GM19372 (cell line): ENCODE measurements around the gene DNASE1L2.
"Not testable (repeated sequence)": the region's sequence is repeated elsewhere in the genome, so short reads cannot be mapped to it uniquely, and the experiment has no call there.

Experiments
- ATAC-seq: cut with Tn5 transposase; IDR thresholded peaks from one replicate; pipeline ENCODE4 v1.9.1; 2021; ENCODE audit warnings: mild to moderate bottlenecking, low read depth, moderate library complexity; ENCODE audit not compliant: unreplicated experiment

Gene DNASE1L2

GRCh38 chr16:2237493-2238149 is 1.4 kb downstream of the DNASE1L2 start:
- no peak for ATAC-seq

DNA sequence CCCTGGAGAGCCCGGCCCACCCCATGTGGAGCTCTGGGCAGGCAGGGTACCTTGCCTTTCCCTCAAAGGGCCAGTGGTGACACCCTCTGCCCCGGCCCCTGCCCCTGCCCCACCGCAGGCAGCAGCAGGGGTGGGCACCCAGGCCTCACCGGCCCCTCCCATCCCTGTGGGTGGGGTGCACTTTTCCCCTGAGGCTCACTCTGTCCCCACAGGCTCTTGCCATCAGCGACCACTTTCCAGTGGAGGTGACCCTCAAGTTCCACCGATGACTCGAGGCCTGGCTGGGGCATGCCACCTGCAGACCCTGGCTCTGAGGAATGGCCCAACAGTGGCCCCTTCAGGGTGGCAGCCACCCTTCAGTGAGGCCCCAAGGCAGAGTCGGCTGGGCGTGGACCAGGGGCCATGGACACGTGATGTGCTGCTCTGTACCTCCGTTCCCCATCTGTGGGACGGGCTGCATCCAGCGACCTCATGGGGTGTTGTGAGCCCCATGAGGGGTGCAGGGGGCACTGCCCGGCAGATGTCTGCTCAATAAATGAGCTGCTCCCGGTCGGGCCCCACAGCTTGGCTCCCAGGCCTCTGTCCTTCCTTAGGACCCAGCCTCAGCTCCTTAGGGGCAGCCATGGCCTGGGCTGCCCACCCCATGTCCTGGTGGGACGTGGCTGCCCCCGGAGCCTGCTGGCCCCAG is 2.0 kb downstream of the DNASE1L2 start:
- no peak for ATAC-seq

DNA sequence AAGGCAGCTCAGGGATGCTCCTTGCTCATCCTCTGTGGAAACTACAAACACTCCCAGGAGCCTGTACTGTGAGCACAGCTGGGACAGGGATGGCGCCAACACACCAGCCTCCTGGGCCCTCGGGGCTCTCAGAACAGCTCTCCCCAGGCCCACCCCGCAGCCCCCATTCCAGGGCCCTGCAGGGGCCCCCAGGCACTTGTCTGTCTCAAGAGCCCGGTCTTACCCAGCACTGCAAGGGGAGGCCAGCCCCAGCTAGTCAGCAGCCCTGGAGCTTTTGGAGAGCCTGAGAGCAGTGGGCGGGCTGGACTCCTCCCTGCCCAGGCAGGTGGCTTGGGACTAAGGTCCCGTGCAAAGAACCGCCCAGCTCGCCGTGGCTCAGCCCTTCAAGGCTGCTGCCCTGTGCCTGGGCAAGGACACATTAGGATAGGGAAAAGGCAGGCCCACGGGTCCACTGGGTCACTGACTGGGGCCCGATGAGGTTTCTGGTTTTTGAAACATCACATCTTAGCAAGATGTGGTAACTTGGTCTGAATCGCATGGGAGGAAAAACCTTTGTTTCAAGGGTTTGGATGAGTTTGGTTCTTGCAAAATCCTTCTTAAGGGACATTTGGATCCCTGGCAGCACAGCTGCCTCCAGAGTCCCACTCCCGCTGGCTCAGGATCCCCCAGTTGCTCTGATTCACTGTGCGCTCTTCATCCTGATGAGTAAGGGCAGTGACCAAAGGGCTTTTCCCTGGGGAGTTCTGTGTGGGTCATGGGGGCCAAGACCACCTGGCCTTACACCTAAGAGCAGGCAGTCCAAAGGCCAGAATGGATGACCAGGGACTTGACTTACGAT is 2.8 kb downstream of the DNASE1L2 start:
- no peak for ATAC-seq

DNA sequence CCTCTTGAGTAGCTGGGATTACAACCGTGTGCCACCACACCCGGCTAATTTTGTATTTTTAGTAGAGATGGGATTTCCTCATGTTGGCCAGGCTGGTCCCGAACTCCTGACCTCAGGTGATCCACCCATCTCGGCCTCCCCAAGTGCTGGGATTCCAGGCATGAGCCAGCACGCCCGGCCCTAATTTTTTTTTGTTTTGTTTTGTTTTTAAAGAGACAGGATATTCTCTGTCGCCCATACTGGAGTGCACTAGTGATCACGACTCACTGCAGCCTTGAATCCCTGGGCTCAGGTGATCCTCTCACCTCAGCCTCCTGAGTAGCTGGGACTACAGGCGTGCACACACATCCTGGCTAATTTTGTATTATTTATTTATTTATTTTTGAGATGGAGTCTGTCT is 4.1 kb downstream of the DNASE1L2 start:
- ATAC-seq, result not testable (repeated sequence)

- no peak for ATAC-seq
These were observed 6.4 kb downstream of the DNASE1L2 start for GRCh38 chr16:2242598-2242997.

GRCh38 chr16:2243031-2243528 is 6.8 kb downstream of the DNASE1L2 start:
- ATAC-seq, result no peak

DNA sequence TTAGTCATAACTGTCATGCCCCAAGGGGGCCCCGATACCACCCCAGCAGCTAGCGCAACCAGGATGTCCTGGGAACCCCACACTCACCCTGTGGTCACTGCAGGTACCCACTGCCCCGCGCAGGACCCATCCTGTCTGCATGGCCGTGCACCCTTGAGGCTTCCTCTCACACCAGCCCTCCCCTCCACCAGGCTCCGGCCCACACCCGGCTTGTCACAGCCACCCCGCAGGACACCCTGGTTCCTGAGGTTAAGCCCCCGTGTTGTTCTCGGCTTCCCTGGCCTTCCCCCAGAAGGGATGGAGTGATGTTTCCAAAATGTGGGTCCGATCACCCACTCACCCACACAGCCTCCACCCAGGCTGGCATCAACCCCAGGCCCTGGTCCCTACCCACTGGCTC is 7.5 kb downstream of the DNASE1L2 start:
- ATAC-seq, result no peak

- ATAC-seq, result no peak
These were observed 8.1 kb downstream of the DNASE1L2 start for GRCh38 chr16:2244301-2244700.

DNA sequence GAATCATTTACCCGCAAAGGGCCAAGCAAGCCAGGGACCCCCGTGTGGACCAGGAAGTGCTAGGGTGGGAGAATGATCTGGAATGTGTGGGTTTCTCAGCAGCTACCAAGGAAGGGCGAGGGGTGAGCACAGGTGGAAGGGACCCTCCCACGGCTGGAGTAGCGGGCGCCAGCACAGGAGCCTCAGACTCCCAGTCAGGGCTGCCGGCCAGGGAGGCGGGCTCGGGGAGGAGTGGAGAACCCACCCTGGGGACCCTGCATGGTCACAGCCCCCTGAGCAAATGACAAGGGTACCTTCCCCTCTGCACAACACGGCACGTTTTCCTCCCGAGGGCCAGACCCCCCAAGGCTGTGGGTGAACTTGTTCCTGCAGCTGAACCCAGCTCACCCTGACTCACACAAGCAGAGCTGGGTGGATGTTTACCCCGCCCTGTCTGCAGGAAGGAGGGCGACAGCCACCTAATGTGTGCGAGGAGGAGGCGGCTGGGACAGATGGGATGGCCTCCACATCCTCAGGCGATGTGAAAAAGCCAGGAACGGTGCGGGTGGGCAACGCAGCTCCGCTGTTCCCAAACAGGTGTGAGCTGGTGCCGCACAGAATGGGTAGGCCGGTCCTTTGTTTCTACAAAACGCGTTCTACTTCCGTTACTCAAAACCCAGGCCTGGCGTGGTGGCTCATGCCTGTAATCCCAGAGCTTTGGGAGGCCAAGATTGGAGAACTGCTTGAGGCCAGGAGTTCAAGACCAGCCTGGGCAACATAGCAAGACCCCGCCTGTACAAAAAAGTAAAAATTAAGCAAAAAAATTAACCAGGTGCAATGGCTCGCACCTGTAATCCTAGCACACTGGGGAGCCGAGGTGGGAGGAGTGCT is 8.9 kb downstream of the DNASE1L2 start:
- no peak for ATAC-seq

- ATAC-seq, result no peak
These were observed 10.1 kb downstream of the DNASE1L2 start for GRCh38 chr16:2246301-2246885.

- ATAC-seq, result no peak
These were observed 14.5 kb downstream of the DNASE1L2 start for GRCh38 chr16:2250652-2251295.

- peak; percentile 94 for ATAC-seq
These were observed 15.3 kb downstream of the DNASE1L2 start, which contains the start of gene ECI1 for GRCh38 chr16:2251296-2252111. ECI1 (minus strand) TSS chr16:2251587; CDS start chr16:2251566, 21 bp downstream.

- ATAC-seq, result no peak
These were observed 16.5 kb downstream of the DNASE1L2 start for GRCh38 chr16:2252806-2253148.

- no peak for ATAC-seq
These were observed 17.0 kb downstream of the DNASE1L2 start for GRCh38 chr16:2253293-2253692.

- ATAC-seq, result no peak
These were observed 20.4 kb downstream of the DNASE1L2 start for GRCh38 chr16:2256531-2257140.

DNA sequence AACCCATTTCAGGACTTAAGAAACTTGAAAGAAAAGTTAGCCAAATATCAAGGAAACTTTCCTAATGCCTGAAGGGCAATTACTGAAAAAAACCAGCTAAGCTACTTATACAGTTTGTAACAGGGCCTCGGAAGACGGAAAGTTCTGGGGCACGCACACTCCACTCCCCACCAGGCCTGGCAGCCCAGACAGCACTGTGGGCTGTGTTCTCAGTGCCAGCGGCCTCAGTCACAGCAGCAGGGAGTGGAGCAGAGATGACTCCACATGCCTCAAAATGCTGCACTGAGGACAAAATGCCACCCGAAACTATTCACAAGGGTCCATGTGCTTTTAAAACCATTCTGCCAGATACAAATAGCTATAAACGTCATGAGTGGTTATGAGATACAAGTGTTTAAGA is 21.5 kb downstream of the DNASE1L2 start:
- ATAC-seq, result no peak

DNA sequence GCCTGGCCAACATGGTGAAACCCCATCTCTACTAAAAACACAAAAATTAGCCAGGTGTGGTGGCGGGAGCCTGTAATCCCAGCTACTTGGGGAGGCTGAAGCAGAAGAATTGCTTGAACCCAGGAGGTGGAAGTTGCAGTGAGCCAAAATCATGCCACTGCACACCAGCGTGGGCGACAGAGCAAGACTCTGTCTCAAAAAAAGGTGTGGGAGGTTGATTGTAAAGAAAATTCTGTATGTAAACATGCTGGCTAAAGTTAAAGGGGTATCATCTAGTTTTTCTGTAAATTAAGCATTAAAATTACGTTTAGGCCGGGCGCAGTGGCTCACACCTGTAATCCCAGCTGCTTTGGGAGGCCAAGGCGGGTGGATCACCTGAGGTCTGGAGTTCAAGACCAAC is 22.3 kb downstream of the DNASE1L2 start:
- ATAC-seq, result not testable (repeated sequence)

DNA sequence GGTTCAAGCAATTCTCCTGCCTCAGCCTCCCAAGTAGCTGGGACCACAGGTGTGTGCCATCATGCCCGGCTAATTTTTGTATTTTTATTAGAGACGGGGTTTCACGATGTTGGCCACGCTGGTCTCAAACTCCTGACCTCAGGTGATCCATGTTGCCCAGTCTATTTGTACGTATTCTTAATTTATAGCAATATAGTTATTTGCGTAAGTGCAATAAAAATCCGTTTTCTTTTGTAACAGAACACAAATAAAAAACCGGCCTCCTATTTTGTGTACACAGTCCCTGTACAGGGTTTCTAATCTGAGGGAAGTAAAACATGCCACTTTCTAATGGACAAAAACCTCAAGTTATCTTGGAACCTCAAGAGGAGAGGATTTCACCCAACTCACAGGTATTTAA is 24.0 kb downstream of the DNASE1L2 start:
- ATAC-seq, result no peak
